H7 (cell line): ENCODE measurements around the gene NMT2. TPM values are rescaled to one million over a fixed set of nuclear protein-coding genes. Genes with fewer than 3 reads are reported as not detected.

Source experiments
- DNase-seq: peaks from one replicate; pipeline ENCODE4 v3.0.0; 2012
- H3K27me3 ChIP-seq: 2 replicates; pipeline ENCODE4 v1.6.0; 2011; ENCODE audit warnings: mild to moderate bottlenecking, low read length; ENCODE audit not compliant: control insufficient read depth, insufficient read depth
- H3K36me3 ChIP-seq: replicated peaks from 2 replicates; pipeline ENCODE4 v1.5.1; 2011; ENCODE audit warnings: low read length; ENCODE audit not compliant: control insufficient read depth, insufficient read depth
- H3K4me3 ChIP-seq: 2 replicates; pipeline ENCODE4 v1.5.1; 2011; ENCODE audit warnings: low read depth, mild to moderate bottlenecking, control low read depth, low read length, moderate library complexity; ENCODE audit not compliant: insufficient read depth
- total RNA-seq: library from RNA; depleted of rRNA; stranded (reverse); fragments of >200 nt; shearing (Covaris generic); gene quantifications from 2 replicates; pipeline ENCODE4 v1.2.3, GENCODE V29; 2014

Gene NMT2
- total RNA-seq, 1 experiment from 2014 or later, result 12.3 TPM

- peaks cover 9% of the 10 kb centered on the region for H3K36me3 ChIP-seq
- peak; percentile 75 for DNase-seq
- no peaks in the 10 kb centered on the region for H3K27me3 ChIP-seq
- H3K4me3 ChIP-seq, result no peak overlapping the region
Observed at GRCh38 chr10:15106352-15107013, 62.0 kb downstream of the NMT2 start.

- Histone ChIP-seq H3K36me3 (peaks cover 9% of the 10 kb centered on the region), H3K4me3 (no peak overlapping the region), H3K27me3 (no peaks in the 10 kb centered on the region)
- DNase-seq, result no peak
Observed at GRCh38 chr10:15103513-15103912, 65.0 kb downstream of the NMT2 start.

DNA sequence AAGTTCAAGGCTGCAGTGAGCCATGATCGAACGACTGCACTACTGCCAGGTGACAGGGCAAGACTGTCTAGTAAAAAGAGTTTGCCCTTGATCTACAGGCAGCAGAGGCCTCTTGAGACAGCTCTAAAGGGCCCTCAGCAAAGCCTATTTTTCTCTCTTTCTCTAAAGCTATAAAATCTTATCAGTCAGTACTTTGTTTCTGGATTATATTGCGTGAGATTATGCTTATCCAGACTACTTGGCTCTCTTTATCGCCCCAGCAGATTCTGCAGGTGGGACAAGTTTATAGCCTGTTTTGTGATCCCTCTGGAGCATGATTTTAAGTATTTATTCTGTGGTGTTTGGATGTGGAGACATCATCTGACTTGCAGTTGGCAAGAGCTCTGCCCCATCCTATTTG, 68.6 kb downstream of the NMT2 start:
- DNase-seq, result no peak
- Histone ChIP-seq H3K36me3 (peaks cover 9% of the 10 kb centered on the region), H3K27me3 (peaks cover 2% of the 10 kb centered on the region; the same call in 1 of the 2 replicates), H3K4me3 (no peak overlapping the region)

- peak within 1 kb of the TSS; percentile 92 for H3K4me3 ChIP-seq
- peaks cover under 1% of the 10 kb centered on the region; the same call in 1 of the 2 replicates for H3K36me3 ChIP-seq
- DNase-seq, result peak; percentile 99
- peaks cover 3% of the 10 kb centered on the region; the same call in 1 of the 2 replicates for H3K27me3 ChIP-seq
Observed at GRCh38 chr10:15097011-15097812, 71.3 kb downstream of the NMT2 start, which contains the start of gene RPP38. TSS of gene RPP38 (plus strand) at chr10:15097355. CDS start at chr10:15103315, 5,960 bp downstream.

DNA sequence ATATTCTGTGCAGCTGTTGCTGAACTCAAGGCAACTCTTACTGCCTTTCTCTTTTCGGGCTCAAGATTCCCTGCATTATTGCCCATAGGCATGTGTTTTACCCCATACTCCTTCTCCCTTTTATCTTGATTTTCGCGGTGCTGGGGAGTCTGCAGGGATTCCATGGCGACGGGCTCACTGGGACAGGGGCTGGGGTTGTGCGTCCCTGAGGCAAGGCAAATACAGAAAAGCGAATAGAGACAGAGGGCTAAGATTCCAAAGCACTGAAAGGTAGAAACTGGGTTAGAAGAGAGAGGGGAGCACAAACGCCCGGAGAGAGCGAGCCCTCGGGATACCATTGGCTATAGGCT, 71.9 kb downstream of the NMT2 start:
- Histone ChIP-seq H3K36me3 (no peaks in the 10 kb centered on the region), H3K27me3 (peaks cover 3% of the 10 kb centered on the region; the same call in 1 of the 2 replicates), H3K4me3 (peak overlapping the region; percentile 92)
- no peak for DNase-seq

DNA sequence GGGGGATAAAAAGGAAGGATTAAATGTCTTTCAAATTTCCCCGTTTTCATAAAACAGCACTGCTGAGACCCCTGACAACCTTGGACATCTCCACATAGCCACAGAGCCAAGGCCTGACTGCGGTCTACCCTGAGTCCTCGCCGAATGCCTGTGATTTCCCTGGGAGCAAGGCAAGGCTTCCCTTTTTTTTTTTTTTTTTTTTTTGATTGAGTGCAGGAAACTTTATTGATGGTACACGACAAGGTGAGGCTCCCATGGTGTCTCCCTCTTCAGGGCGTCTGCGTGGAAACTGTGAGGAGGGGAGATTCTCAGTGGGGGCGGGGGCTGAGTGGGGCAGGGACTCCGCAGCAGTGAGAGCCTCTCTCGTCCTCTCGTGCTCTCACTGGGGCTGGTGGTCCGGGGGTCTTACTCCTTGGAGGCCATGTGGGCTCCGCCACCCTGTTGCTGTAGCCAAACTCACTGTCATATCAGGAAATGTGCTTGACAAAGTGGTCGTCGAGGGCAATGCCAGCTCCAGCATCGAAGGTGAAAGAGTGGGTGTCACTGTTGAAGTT, 75.6 kb downstream of the NMT2 start:
- peaks cover 3% of the 10 kb centered on the region; the same call in 1 of the 2 replicates for H3K27me3 ChIP-seq
- no peak for DNase-seq
- H3K4me3 ChIP-seq, result no peak overlapping the region
- no peaks in the 10 kb centered on the region for H3K36me3 ChIP-seq

DNA sequence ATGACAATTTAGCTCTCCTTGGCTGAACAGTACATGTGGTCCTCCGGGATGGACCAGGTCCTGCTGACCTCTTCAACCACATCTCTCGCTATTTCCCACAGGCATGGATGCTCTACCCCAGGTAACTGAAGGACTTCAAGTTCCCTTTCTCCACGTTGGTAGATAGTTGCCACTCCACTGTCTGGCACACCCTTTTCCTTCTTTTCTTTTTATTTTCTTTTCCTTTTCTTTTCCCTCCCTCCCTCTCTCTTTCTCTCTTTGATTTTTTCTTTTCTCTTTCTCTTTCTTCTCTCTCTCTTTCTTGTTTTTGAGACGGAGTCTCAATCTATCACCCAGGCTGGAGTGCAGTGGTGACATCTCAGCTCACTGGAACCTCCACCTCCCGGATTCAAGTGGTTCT, 77.1 kb downstream of the NMT2 start:
- no peak overlapping the region for H3K4me3 ChIP-seq
- H3K36me3 ChIP-seq, result no peaks in the 10 kb centered on the region
- no peak for DNase-seq
- H3K27me3 ChIP-seq, result peaks cover 3% of the 10 kb centered on the region; the same call in 1 of the 2 replicates

- Histone ChIP-seq H3K36me3 (no peaks in the 10 kb centered on the region), H3K27me3 (peaks cover 1% of the 10 kb centered on the region; the same call in 1 of the 2 replicates), H3K4me3 (peak within 1 kb of the TSS; percentile 73)
- DNase-seq, result peak; percentile 98
Observed at GRCh38 chr10:15088428-15089261, 79.8 kb downstream of the NMT2 start, which contains the start of gene ACBD7. TSS of gene ACBD7 (minus strand) at chr10:15088776. CDS start at chr10:15088728, 48 bp downstream.

DNA sequence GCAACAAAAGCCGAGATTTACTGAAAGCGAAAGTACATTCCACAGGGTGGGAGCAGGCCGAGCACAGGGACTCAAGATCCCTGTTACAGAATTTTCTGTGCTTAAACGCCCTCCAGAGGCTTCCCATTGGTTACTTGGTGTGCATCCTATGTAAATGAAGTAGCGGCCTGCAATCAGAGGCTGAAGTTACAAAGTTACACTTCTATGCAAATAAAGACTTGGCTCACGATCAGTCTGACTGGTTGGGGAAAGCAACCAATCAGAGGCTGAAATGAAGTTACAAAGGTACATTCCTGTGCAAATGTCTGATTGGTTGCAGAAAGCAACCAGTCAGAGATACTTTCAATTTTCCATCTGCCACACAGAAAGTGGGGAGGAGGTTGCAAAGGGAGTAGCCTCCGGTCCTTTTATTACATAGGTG, 84.0 kb downstream of the NMT2 start:
- Histone ChIP-seq H3K36me3 (no peaks in the 10 kb centered on the region), H3K27me3 (no peaks in the 10 kb centered on the region; the same call in 1 of the 2 replicates), H3K4me3 (no peak overlapping the region)
- DNase-seq, result peak; percentile 60

GRCh38 chr10:15083674-15084501, 84.6 kb downstream of the NMT2 start:
- Histone ChIP-seq H3K27me3 (no peaks in the 10 kb centered on the region; the same call in 1 of the 2 replicates), H3K4me3 (no peak overlapping the region), H3K36me3 (no peaks in the 10 kb centered on the region)
- no peak for DNase-seq

DNA sequence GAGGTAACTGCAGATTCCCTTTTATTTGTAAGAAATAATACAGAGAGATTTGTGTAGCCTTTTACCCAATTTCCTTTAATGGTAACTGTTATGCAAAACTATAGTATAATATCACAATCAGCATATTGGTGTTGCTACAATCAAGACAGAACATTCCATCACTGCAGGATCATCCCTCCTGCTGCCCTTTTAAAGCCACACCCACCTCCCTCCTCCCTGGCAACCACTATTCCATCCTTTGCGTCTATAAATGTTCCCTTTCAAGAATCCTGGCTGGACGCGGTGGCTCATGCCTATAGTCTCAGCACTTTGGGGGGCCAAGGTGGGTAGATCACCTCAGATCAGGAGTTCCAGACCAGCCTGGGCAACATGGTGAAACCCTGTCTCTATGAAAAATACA, 93.1 kb downstream of the NMT2 start:
- Histone ChIP-seq H3K27me3 (no peaks in the 10 kb centered on the region), H3K4me3 (no peak overlapping the region), H3K36me3 (no peaks in the 10 kb centered on the region)
- no peak for DNase-seq

DNA sequence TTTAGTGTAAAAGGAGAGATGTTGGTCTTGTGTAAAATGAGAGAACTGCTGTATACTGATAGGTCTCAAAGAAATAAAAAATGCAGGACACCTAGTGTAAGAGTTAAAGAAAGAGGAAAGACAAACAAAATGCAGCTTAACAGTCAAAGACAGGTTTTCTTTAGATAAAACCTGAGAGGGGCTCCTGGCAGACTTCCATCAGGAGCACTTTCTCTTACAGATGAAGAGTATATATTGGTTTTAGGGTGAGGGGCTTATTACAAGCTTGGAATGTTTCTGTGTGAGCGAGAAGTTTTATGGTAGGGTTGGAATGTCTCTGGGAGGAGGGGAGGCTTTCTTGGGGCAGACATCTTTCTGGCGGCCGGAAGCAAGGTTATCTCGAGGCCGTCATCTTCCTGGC, 96.1 kb downstream of the NMT2 start:
- H3K27me3 ChIP-seq, result no peaks in the 10 kb centered on the region
- H3K4me3 ChIP-seq, result no peak overlapping the region
- no peak for DNase-seq
- H3K36me3 ChIP-seq, result no peaks in the 10 kb centered on the region

GRCh38 chr10:15069230-15069629, 99.3 kb downstream of the NMT2 start:
- Histone ChIP-seq H3K4me3 (no peak overlapping the region), H3K36me3 (no peaks in the 10 kb centered on the region), H3K27me3 (no peaks in the 10 kb centered on the region)
- peak; percentile 33 for DNase-seq
